Activated T-helper 17 cell treated with anti-CD3 and anti-CD28 coated beads, Interleukin-2, amount 50 U/mL, for 72 hours (primary cell): ENCODE measurements around the gene PLET1. TPM values are rescaled to one million over a fixed set of nuclear protein-coding genes. Genes with fewer than 3 reads are reported as not detected.
"Not testable (repeated sequence)": the region's sequence is repeated elsewhere in the genome, so short reads cannot be mapped to it uniquely, and the experiment has no call there.

Experiments
- ATAC-seq: fragments of 150-1000 bp; cut with Tn5 transposase; replicated peaks from 2 replicates; pipeline ENCODE4 v1.10.0; 2021; ENCODE audit warnings: mild to moderate bottlenecking, moderate library complexity
- H3K27ac Mint-ChIP-seq: one replicate; pipeline ENCODE4 v1.8.0; 2022; ENCODE audit warnings: mixed read lengths
- H3K27me3 Mint-ChIP-seq: one replicate; pipeline ENCODE4 v1.8.0; 2022; ENCODE audit warnings: mixed read lengths
- H3K36me3 Mint-ChIP-seq: one replicate; pipeline ENCODE4 v1.8.0; 2022; ENCODE audit warnings: low read depth, mild to moderate bottlenecking, mixed read lengths
- H3K4me1 Mint-ChIP-seq: one replicate; pipeline ENCODE4 v1.8.0; 2022; ENCODE audit warnings: mixed read lengths
- H3K4me3 Mint-ChIP-seq: one replicate; pipeline ENCODE4 v1.8.0; 2022; ENCODE audit warnings: mild to moderate bottlenecking, mixed read lengths
- H3K9me3 Mint-ChIP-seq: one replicate; pipeline ENCODE4 v1.8.0; 2022; ENCODE audit warnings: mixed read lengths
- total RNA-seq, 2 donors: library from RNA; stranded (reverse); gene quantifications; one replicate each; pipeline ENCODE4 v1.2.3, GENCODE V29; 2022

Gene PLET1
- total RNA-seq, 2 donors from 2014 or later, result not detected

DNA sequence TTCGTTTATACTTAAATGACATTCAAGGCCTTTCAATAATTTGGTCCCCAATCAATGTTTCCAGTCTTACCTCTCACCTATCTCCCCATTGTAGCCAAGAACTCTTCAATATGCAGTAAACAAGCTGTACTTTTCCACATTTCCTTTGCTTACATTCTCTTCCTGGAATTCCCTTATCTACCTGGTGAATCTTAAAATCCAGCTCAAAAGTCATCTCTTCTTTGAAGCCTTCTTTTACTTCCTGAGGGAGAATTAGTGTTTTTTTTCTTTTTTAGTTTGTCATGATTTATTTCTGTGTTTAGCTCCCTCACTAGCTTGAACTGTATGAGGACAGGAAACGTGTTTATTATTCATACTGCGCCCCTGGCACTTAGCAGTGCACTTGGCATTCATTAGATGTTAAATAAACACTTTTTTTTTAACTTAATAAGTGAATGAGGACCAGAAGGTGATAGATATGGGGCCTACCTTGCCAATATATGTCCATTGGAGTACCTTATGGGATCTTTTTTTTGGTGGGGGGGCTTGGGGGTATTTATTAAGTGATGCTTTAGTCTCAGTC is 39.3 kb downstream of the PLET1 start:
- no peak overlapping the region for H3K4me3 Mint-ChIP-seq
- no peak overlapping the region for H3K27ac Mint-ChIP-seq
- no peak for ATAC-seq
- H3K9me3 Mint-ChIP-seq, result no peaks in the 10 kb centered on the region
- H3K4me1 Mint-ChIP-seq, result peaks cover 5% of the 10 kb centered on the region
- no peaks in the 10 kb centered on the region for H3K36me3 Mint-ChIP-seq
- H3K27me3 Mint-ChIP-seq, result no peaks in the 10 kb centered on the region

- H3K27me3 Mint-ChIP-seq, result no peaks in the 10 kb centered on the region
- peaks cover 5% of the 10 kb centered on the region for H3K4me1 Mint-ChIP-seq
- H3K27ac Mint-ChIP-seq, result no peak overlapping the region
These were observed 41.0 kb downstream of the PLET1 start for GRCh38 chr11:112219476-112220232.

GRCh38 chr11:112216561-112217105 is 44.0 kb downstream of the PLET1 start:
- peaks cover 10% of the 10 kb centered on the region for H3K4me1 Mint-ChIP-seq
- no peaks in the 10 kb centered on the region for H3K27me3 Mint-ChIP-seq
- no peak overlapping the region for H3K4me3 Mint-ChIP-seq
- no peak for ATAC-seq
- no peaks in the 10 kb centered on the region for H3K36me3 Mint-ChIP-seq
- H3K27ac Mint-ChIP-seq, result no peak overlapping the region
- no peaks in the 10 kb centered on the region for H3K9me3 Mint-ChIP-seq

More at GRCh38 chr11:112219476-112220232, 41.0 kb downstream of the PLET1 start:
- ATAC-seq, result peak; percentile 99
- Mint-ChIP-seq H3K4me3 (no peak overlapping the region), H3K9me3 (no peaks in the 10 kb centered on the region), H3K36me3 (no peaks in the 10 kb centered on the region)

DNA sequence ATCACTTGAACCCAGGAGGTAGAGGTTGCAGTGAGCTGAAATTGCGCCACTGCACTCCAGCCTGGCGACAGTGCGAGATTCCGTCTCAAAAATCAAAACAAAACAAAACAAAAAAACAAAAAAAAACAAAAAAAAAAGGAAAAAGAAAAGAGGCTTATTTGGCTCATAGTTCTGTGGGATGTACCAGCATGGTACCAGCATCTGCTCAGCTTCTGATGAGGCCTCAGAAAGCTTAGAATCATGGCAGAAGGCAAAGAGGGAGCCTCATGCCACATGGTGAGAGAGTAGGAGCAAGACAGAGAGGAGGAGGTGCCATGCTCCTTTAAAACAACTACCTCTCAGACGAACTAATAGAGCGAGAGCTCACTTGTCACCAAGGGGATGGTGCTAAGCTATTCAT is 45.0 kb downstream of the PLET1 start:
- ATAC-seq, result no peak
- peaks cover 17% of the 10 kb centered on the region for H3K4me1 Mint-ChIP-seq
- no peak overlapping the region for H3K4me3 Mint-ChIP-seq
- H3K27ac Mint-ChIP-seq, result no peak overlapping the region
- no peaks in the 10 kb centered on the region for H3K36me3 Mint-ChIP-seq
- H3K9me3 Mint-ChIP-seq, result no peaks in the 10 kb centered on the region
- H3K27me3 Mint-ChIP-seq, result no peaks in the 10 kb centered on the region

GRCh38 chr11:112213753-112214152 is 46.9 kb downstream of the PLET1 start:
- peaks cover 4% of the 10 kb centered on the region for H3K27me3 Mint-ChIP-seq
- no peak for ATAC-seq
- H3K36me3 Mint-ChIP-seq, result no peaks in the 10 kb centered on the region
- H3K4me1 Mint-ChIP-seq, result peaks cover 13% of the 10 kb centered on the region
- H3K27ac Mint-ChIP-seq, result no peak overlapping the region
- no peak overlapping the region for H3K4me3 Mint-ChIP-seq
- H3K9me3 Mint-ChIP-seq, result no peaks in the 10 kb centered on the region

- H3K4me3 Mint-ChIP-seq, result no peak overlapping the region
- H3K27me3 Mint-ChIP-seq, result peaks cover 4% of the 10 kb centered on the region
- H3K4me1 Mint-ChIP-seq, result peaks cover 13% of the 10 kb centered on the region
- no peak for ATAC-seq
- no peak overlapping the region for H3K27ac Mint-ChIP-seq
- H3K36me3 Mint-ChIP-seq, result no peaks in the 10 kb centered on the region
- H3K9me3 Mint-ChIP-seq, result no peaks in the 10 kb centered on the region
These were observed 48.0 kb downstream of the PLET1 start for GRCh38 chr11:112212710-112213109.

DNA sequence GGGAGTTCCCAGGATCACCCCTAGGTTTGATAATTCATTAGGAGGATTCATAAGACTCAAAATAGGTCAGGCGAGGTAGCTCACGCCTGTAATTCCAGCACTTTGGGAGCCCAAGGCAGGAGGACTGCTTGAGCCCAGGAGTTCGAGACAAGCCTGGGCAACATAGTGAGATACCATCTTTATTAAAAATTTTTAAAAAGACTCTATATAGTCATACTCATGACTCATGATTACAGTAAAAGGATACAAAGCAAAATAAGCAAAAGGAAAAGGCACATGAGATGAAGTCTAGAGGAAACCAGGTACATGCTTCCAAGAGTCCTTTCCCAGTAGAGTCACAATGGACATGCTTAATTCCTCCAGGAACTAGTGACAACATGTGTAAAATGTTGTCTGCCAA is 48.4 kb downstream of the PLET1 start:
- H3K4me3 Mint-ChIP-seq, result no peak overlapping the region
- peaks cover 4% of the 10 kb centered on the region for H3K27me3 Mint-ChIP-seq
- H3K4me1 Mint-ChIP-seq, result peaks cover 13% of the 10 kb centered on the region
- ATAC-seq, result no peak
- no peaks in the 10 kb centered on the region for H3K9me3 Mint-ChIP-seq
- no peaks in the 10 kb centered on the region for H3K36me3 Mint-ChIP-seq
- H3K27ac Mint-ChIP-seq, result no peak overlapping the region

GRCh38 chr11:112211536-112211935 is 49.1 kb downstream of the PLET1 start:
- peak; percentile 87 for ATAC-seq
- Mint-ChIP-seq H3K36me3 (no peaks in the 10 kb centered on the region), H3K4me1 (peaks cover 13% of the 10 kb centered on the region), H3K4me3 (peak overlapping the region; percentile 54), H3K27ac (peak overlapping the region; percentile 41), H3K9me3 (no peaks in the 10 kb centered on the region), H3K27me3 (peaks cover 4% of the 10 kb centered on the region)

- Mint-ChIP-seq H3K4me3 (peak overlapping the region; percentile 54), H3K9me3 (no peaks in the 10 kb centered on the region), H3K4me1 (peaks cover 13% of the 10 kb centered on the region), H3K27me3 (peaks cover 4% of the 10 kb centered on the region), H3K27ac (peak overlapping the region; percentile 41), H3K36me3 (no peaks in the 10 kb centered on the region)
- peak; percentile 67 for ATAC-seq
These were observed 49.8 kb downstream of the PLET1 start for GRCh38 chr11:112210890-112211289.

DNA sequence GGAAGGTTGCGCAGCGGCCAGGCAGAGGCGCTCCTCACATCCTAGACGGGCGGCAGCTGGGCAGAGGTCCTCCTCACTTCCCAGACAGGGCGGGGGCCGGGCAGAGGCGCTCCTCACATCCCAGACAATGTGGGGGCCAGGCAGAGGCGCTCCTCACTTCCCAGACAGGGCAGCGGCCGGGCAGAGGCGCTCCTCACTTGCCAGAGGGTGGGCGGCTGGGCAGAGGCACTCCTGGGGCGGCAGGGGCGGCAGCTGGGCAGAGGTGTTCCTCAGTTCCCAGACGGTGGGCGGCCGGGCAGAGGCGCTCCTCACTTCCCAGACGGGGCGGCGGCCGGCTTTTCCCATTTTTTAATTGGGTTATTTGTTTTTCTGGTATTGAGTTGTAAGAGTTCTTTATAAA is 54.6 kb downstream of the PLET1 start:
- Mint-ChIP-seq H3K9me3 (no peaks in the 10 kb centered on the region), H3K27ac (no peak overlapping the region), H3K4me3 (no peak overlapping the region), H3K4me1 (peaks cover 2% of the 10 kb centered on the region), H3K36me3 (no peaks in the 10 kb centered on the region), H3K27me3 (peaks cover 4% of the 10 kb centered on the region)
- no peak for ATAC-seq

GRCh38 chr11:112200252-112200651 is 60.4 kb downstream of the PLET1 start:
- Mint-ChIP-seq H3K27ac (no peak overlapping the region), H3K9me3 (no peaks in the 10 kb centered on the region), H3K4me1 (no peaks in the 10 kb centered on the region), H3K4me3 (no peak overlapping the region), H3K27me3 (no peaks in the 10 kb centered on the region), H3K36me3 (no peaks in the 10 kb centered on the region)
- no peak for ATAC-seq

DNA sequence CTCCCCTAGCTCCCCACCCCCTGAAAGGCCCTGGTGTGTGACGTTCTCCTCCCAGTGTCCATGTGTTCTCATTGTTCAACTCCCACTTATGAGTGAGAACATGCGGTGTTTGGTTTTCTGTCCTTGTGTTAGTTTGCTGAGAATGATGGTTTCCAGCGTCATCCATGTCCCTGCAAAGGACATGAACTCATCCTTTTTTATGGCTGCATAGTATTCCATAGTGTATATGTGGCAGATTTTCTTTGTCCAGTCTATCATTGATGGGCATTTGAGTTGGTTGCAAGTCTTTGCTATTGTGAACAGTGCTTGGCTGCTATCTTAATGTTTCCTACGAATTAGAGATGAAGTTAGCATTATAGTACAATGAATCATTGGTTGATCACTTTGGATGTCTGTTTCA is 61.6 kb downstream of the PLET1 start:
- H3K27me3 Mint-ChIP-seq, ATAC-seq, H3K27ac Mint-ChIP-seq, H3K4me1 Mint-ChIP-seq, H3K36me3 Mint-ChIP-seq, H3K9me3 Mint-ChIP-seq, H3K4me3 Mint-ChIP-seq: not testable (repeated sequence)
